Activated CD4-positive, alpha-beta memory T cell treated with anti-CD3 and anti-CD28 coated beads, Interleukin-2, amount 10 ng/mL, durations not matched to agents 7 days and 5 days (primary cell): Measurements from ENCODE around the gene KMT2C. TPM values are rescaled to one million over a fixed set of nuclear protein-coding genes. Genes with fewer than 3 reads are reported as not detected.
"Not testable (repeated sequence)": the region's sequence is repeated elsewhere in the genome, so short reads cannot be mapped to it uniquely, and the experiment has no call there.

Source experiments
- CTCF ChIA-PET: fragments of 350-600 bp; sonication (Branson Sonifier 250); formaldehyde crosslinking; loops from one replicate; lab custom pipeline; 2021; ENCODE audit warnings: antibody characterized with exemption, inconsistent platforms; lab: Charles Lee
- POLR2A ChIA-PET: fragments of 350-600 bp; sonication (Branson Sonifier 250); formaldehyde crosslinking; loops from one replicate; lab custom pipeline; 2021; ENCODE audit warnings: antibody characterized with exemption; lab: Charles Lee
- DNase-seq: peaks from one replicate; pipeline ENCODE4 v3.0.0-alpha.2; 2020
- H3K27ac Mint-ChIP-seq: one replicate; pipeline ENCODE4 v1.8.0; 2021; ENCODE audit warnings: mild to moderate bottlenecking, mixed read lengths
- H3K27me3 Mint-ChIP-seq: one replicate; pipeline ENCODE4 v1.8.0; 2021; ENCODE audit warnings: mixed read lengths
- H3K36me3 Mint-ChIP-seq: one replicate; pipeline ENCODE4 v1.8.0; 2021; ENCODE audit warnings: low read depth, mixed read lengths
- H3K4me1 Mint-ChIP-seq: one replicate; pipeline ENCODE4 v1.8.0; 2021; ENCODE audit warnings: mixed read lengths
- H3K4me3 Mint-ChIP-seq: one replicate; pipeline ENCODE4 v1.8.0; 2021; ENCODE audit warnings: mild to moderate bottlenecking, mixed read lengths
- H3K9me3 Mint-ChIP-seq: one replicate; pipeline ENCODE4 v1.8.0; 2021; ENCODE audit warnings: mixed read lengths
- total RNA-seq, 2 experiments: library from RNA; stranded (reverse); gene quantifications; one replicate each; pipeline ENCODE4 v1.2.3, GENCODE V29; 2021

KMT2C gene
- total RNA-seq, 2 experiments from 2014 or later: 58.9 to 63.4 TPM

DNA sequence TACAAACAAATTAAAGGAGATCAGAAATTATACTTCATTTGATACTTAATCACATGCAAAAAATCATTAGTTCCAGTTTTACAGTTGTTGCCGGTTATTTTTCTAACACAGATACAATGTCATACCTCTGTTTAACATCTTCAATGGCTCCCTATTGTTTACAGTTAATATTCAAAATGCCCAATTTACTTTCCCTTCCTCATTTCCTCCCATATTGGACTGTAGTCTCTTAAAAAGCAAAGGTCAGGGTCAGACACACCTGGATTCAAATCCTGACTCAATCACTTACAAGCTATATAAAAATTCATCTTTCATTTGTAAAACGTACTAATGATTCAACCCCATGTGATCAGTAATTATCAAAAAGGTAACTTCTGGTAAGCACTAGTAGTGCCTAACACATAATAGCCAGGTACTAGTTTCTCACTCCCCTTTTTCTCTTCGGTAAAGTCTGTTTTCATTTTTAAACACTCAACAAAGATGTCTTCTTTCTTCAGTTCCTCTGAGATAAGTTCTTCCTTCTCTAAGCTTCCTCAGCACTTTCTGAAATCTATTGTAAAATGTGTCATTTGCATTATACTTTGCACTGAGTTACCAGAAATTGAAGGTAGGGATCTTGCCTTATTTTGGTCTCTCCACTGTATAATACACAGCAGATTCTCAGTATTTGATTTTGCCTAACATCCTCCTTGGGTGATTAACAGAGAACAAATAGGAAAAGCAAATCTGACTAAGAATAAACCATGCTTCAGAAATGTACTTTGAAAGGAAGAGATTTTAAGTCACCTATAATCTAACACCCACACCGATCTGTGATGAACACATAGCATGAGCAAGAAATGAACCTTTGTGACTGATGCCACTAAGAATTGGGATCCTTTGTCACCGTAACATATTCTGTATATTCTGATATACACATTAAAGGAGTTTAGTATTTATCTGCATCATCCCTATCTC is 16.1 kb downstream of the KMT2C start:
- Mint-ChIP-seq H3K36me3 (peaks cover 39% of the 10 kb centered on the region), H3K27me3 (no peaks in the 10 kb centered on the region), H3K4me3 (no peak overlapping the region), H3K27ac (peak overlapping the region; percentile 4), H3K4me1 (peaks cover 21% of the 10 kb centered on the region), H3K9me3 (peaks cover 23% of the 10 kb centered on the region)
- DNase-seq: no peak
- ChIA-PET CTCF (interaction anchor here (0.5 kb wide), 1 partner anchor 51 kb away, joined by 3 read pairs; no protein-coding TSS in a partner anchor), POLR2A (no interaction called here)

DNA sequence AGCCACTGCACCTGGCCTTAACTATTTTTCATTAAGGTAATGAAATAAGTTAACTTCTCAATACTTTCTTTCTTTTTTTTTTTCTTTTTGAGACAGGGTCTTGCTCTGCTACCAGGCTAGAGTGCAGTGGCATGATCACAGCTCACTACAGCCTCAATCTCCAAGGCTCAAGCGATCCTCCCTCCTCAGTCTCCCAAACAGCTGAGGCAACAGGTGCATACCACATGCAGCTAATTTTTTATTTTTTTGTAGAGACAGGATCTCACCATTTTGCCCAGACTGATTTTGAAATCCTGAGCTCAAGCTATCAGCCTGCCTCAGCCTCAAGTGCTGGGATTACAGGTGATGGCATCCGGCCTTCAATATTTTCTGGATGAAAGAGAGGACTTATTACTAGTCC is 21.0 kb downstream of the KMT2C start:
- CTCF ChIA-PET: no interaction called here
- peaks cover 4% of the 10 kb centered on the region for H3K4me1 Mint-ChIP-seq
- no peaks in the 10 kb centered on the region for H3K27me3 Mint-ChIP-seq
- peaks cover 5% of the 10 kb centered on the region for H3K9me3 Mint-ChIP-seq
- no peak overlapping the region for H3K4me3 Mint-ChIP-seq
- H3K27ac Mint-ChIP-seq: no peak overlapping the region
- POLR2A ChIA-PET: no interaction called here
- H3K36me3 Mint-ChIP-seq: peaks cover 14% of the 10 kb centered on the region
- DNase-seq: no peak

DNA sequence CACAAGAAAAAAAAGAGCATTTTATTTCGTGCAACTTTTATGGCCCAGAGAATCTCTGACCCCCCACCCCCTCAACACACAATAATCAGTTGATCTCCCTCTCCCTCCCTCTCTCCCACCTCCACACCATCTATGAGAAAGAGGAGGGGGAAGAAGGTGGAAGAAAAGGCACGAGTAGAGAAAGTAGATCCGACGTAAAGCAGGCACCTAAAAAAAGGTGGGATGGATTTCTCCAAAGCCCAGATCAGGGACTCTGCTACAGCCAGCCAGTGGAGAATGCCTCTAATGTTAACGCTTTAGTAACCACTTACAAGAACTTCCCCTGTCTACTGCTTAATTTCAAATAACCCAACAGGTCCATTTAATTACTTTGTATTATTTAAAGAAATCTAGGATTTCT is 24.4 kb downstream of the KMT2C start:
- no peaks in the 10 kb centered on the region for H3K4me1 Mint-ChIP-seq
- no peak overlapping the region for H3K27ac Mint-ChIP-seq
- no peak overlapping the region for H3K4me3 Mint-ChIP-seq
- H3K27me3 Mint-ChIP-seq: no peaks in the 10 kb centered on the region
- H3K9me3 Mint-ChIP-seq: peaks cover 10% of the 10 kb centered on the region
- ChIA-PET POLR2A (no interaction called here), CTCF (no interaction called here)
- no peak for DNase-seq
- peaks cover 10% of the 10 kb centered on the region for H3K36me3 Mint-ChIP-seq

DNA sequence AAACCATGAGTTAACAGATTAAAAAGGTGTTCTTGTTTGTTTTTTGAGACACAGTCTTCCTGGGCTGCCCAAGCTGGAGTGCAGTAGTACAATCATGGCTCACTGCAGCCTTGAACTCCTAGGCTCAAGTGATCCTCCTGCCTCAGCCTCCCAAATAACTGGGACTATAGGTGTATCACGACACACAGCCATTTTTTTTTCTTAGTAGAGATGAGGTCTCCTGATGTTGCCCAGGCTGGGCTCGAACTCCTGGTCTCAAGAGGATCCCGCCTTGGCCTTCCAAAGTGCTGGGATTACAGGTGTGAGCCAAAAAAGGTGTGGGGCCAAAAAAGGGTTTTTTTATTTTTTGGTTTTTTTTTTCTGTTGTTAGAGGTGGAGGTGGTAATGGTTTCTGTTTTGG is 29.3 kb downstream of the KMT2C start:
- CTCF ChIA-PET: no interaction called here
- H3K4me1 Mint-ChIP-seq: no peaks in the 10 kb centered on the region
- H3K27ac Mint-ChIP-seq: no peak overlapping the region

DNA sequence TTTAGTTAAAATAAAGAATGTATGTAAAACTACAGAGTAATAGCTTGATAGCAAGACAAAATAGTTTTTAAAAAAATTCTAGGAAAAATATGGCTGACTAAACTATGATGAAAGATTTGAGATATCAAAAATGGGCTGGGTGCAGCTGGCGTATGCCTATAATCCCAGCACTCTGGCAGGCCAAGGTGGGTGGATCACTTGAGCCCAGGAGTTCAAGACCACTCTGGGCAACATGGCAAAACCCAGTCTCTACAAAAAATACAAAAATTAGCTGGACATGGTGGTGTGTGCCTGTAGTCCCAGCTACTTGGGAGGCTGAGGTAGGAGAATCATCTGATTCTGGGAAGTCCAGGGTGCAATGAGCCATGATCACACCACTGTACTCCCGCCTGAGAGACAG is 29.8 kb downstream of the KMT2C start:
- DNase-seq, H3K4me3 Mint-ChIP-seq, CTCF ChIA-PET, POLR2A ChIA-PET, H3K36me3 Mint-ChIP-seq, H3K4me1 Mint-ChIP-seq, H3K27me3 Mint-ChIP-seq, H3K27ac Mint-ChIP-seq: not testable (repeated sequence)
- peaks cover 22% of the 10 kb centered on the region for H3K9me3 Mint-ChIP-seq

More for the DNA sequence above, 29.3 kb downstream of the KMT2C start:
- POLR2A ChIA-PET: no interaction called here
- no peaks in the 10 kb centered on the region for H3K27me3 Mint-ChIP-seq
- H3K4me3 Mint-ChIP-seq: no peak overlapping the region
- no peak for DNase-seq
- H3K36me3 Mint-ChIP-seq: peaks cover 8% of the 10 kb centered on the region
- H3K9me3 Mint-ChIP-seq: peaks cover 24% of the 10 kb centered on the region

DNA sequence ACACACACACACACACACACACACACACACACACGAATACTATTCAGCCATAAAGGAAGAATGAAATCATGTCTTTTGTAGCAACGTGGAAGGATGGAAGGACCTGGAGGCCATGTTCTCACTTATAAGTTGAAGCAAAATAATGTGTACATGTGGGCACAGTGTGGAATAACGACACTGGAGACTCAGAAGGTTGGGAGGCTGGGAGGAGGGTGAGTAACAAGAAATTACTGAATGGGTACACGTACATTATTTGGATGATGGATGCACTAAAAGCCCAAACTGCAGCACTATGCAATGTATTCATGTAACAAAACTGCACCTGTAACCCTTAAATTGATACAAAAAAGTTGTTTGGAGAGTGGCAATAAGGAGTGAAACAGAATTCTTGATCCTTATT is 32.1 kb downstream of the KMT2C start:
- H3K36me3 Mint-ChIP-seq: peaks cover 6% of the 10 kb centered on the region
- ChIA-PET CTCF (no interaction called here), POLR2A (no interaction called here)
- H3K4me3 Mint-ChIP-seq: no peak overlapping the region
- no peaks in the 10 kb centered on the region for H3K4me1 Mint-ChIP-seq
- DNase-seq: no peak
- no peaks in the 10 kb centered on the region for H3K27me3 Mint-ChIP-seq
- peaks cover 22% of the 10 kb centered on the region for H3K9me3 Mint-ChIP-seq
- H3K27ac Mint-ChIP-seq: no peak overlapping the region

DNA sequence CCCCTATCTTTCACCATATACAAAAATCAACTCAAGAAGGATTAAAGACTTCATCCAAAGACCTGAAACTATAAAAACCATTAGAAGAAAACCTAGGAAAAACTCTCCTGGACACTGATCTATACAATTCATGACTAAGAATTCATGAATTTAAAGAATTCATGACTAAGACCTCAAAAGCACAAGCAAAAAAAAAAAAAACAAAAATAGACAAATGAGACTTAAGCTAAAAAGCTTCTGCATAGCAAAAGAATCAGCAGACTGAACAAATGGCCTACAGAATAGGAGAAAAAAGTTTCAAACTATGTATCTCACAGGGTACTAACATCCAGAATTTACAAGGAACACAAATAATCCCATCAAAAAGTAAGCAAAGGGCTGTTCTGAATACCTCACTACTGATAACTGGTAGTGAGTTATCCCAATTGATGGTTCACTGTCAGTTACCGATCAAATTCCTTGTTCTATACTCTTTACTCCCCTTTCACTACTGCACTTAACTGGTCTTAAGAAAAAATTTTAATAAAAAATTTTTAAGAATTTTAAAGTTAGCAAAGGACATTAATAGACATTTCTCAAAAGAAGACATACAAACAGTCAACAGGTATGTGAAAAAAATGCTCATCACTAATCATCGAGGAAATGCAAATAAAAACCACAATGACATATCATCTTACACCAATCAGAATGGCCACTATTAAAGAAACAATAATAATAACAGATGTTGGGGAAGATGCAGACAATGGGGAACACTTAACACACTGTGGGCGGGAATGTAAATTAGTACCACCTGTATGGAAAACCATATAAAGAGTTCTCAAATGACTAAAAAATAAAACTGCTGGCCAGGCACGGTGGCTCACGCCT is 33.2 kb downstream of the KMT2C start:
- CTCF ChIA-PET: no interaction called here
- POLR2A ChIA-PET: no interaction called here
- no peaks in the 10 kb centered on the region for H3K27me3 Mint-ChIP-seq

DNA sequence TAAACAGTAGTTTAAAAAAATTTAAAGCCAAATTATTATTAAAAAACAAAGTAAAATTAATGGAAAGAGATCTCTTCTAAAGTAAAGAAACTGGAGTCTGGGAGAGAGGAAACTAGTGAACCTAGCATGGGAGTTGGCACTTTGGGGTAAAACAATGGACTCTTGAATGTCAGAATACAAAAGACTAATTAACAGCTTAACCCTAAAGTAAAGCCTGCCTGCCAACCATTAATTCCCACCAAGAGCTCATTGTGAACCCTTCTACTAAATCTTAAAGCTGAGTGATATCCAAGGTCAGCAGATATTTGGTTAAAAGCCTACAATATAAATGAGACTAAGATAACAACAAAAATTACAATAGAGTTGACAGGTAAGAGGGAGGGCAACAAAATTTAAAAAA is 36.5 kb downstream of the KMT2C start:
- CTCF ChIA-PET: no interaction called here
- POLR2A ChIA-PET: no interaction called here
- no peak overlapping the region for H3K4me3 Mint-ChIP-seq

More for the DNA sequence above, 33.2 kb downstream of the KMT2C start:
- peaks cover 22% of the 10 kb centered on the region for H3K9me3 Mint-ChIP-seq
- DNase-seq: no peak
- H3K36me3 Mint-ChIP-seq: peaks cover 11% of the 10 kb centered on the region
- H3K4me3 Mint-ChIP-seq: no peak overlapping the region
- H3K27ac Mint-ChIP-seq: no peak overlapping the region
- H3K4me1 Mint-ChIP-seq: no peaks in the 10 kb centered on the region

DNA sequence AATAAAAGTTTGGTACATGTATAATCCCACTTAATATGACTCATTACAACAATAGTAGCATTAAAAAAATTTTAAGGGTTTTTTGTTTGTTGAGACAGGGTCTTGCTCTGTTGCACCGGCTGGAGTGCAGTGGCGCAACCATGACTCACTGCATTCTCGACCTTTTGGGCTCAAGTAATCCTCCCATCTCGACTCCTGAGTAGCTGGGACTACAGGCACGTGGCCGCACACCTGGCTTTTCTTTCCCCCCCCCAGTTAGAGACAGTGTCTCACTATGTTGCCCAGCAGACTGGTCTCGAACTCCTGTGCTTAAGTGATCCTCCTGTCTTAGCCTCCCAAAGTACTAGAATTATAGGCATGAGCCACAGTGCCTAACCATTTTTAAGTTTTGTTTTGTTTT is 40.7 kb downstream of the KMT2C start:
- Mint-ChIP-seq H3K4me1 (peaks cover 1% of the 10 kb centered on the region), H3K4me3 (no peak overlapping the region)
- CTCF ChIA-PET: no interaction called here

More for the DNA sequence above, 36.5 kb downstream of the KMT2C start:
- Mint-ChIP-seq H3K4me1 (no peaks in the 10 kb centered on the region), H3K36me3 (peaks cover 5% of the 10 kb centered on the region), H3K9me3 (no peaks in the 10 kb centered on the region), H3K27me3 (no peaks in the 10 kb centered on the region), H3K27ac (no peak overlapping the region)
- DNase-seq: no peak

DNA sequence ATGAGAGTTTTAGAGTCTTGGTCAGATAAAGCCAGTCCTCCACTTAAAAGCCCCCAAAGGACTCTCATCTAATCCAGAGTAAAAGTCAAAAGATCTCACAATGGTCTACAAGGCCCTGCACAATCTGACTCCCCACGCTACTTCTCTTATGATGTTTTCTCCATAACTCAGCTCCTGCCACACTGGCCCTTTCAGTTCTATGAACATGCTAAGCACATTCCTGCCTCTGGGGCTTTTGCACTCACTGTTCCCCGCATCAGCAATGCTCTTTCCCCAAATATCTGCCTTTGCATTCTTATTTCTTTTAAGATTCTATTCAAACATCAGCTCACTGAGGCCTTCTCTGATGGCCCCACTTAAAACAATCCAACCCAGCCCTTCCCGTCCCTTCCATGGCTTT is 41.6 kb downstream of the KMT2C start:
- CTCF ChIA-PET, H3K27me3 Mint-ChIP-seq, H3K4me1 Mint-ChIP-seq, H3K27ac Mint-ChIP-seq, POLR2A ChIA-PET, DNase-seq, H3K36me3 Mint-ChIP-seq, H3K4me3 Mint-ChIP-seq, H3K9me3 Mint-ChIP-seq: not testable (repeated sequence)

More for the DNA sequence above, 40.7 kb downstream of the KMT2C start:
- DNase-seq: no peak
- H3K27me3 Mint-ChIP-seq: no peaks in the 10 kb centered on the region
- POLR2A ChIA-PET: no interaction called here
- no peak overlapping the region for H3K27ac Mint-ChIP-seq
- H3K9me3 Mint-ChIP-seq: no peaks in the 10 kb centered on the region
- peaks cover 5% of the 10 kb centered on the region for H3K36me3 Mint-ChIP-seq

DNA sequence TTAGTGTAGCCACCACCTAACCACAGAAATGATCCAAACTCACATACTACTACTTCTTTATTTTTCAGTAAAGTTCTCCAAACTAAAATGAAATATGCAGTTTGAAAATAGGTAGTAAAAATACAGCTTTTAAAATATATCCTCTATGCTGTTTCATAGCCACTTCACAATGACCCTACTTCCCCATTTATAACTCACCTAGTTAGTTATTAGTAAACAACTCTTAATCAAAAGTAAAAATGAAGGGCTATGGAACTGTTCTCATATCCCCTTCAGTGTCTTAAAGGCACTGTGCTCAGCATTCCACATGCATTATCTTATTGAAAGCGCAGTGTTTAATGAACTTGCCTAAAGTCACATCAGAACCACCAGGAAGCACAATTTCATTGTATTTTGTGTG is 43.5 kb downstream of the KMT2C start:
- Mint-ChIP-seq H3K9me3 (no peaks in the 10 kb centered on the region), H3K27ac (no peak overlapping the region), H3K4me3 (no peak overlapping the region), H3K4me1 (peaks cover 1% of the 10 kb centered on the region), H3K27me3 (no peaks in the 10 kb centered on the region), H3K36me3 (no peaks in the 10 kb centered on the region)
- DNase-seq: no peak
- CTCF ChIA-PET: no interaction called here
- POLR2A ChIA-PET: no interaction called here

DNA sequence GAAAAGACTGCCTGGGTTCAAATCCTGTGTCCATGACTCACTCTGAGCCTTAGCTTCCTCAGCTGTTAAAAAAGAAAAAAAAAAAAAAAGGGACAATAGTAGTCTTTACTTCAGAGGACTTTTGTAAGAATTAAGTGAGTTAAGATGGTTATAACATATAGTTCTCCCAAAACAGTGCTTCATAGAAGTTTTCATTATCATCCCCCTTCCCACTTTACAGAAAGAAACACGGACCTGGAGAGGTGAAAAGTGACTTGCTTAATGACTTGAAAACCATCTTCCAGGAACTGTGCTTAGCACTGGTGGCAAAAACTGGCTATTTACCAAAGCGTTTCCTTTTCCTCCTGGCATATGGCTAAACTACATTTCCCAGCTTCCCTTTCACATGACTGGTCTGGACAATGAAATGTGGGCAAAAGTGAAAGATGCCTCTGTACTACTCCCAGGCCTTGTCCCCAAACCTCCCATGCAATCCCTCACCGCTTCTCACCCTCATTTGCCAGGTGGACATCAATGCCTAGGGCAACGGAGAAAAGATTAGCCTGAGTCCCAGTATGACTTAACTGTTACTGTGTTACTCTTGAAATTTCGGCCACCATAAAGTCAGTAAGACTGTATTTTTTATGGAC is 49.6 kb downstream of the KMT2C start:
- H3K9me3 Mint-ChIP-seq, H3K4me3 Mint-ChIP-seq, H3K27ac Mint-ChIP-seq, DNase-seq, H3K4me1 Mint-ChIP-seq, H3K36me3 Mint-ChIP-seq, POLR2A ChIA-PET, H3K27me3 Mint-ChIP-seq: not testable (repeated sequence)
- CTCF ChIA-PET: interaction anchor here (0.6 kb wide), 1 partner anchor 145 kb away, joined by 3 read pairs; no protein-coding TSS in a partner anchor
